Choroid plexus epithelial cell (primary cell): ENCODE data around the gene ROR2.

Experiments
- DNase-seq: peaks from one replicate; pipeline ENCODE4 v3.0.0-alpha.2; 2010; ENCODE audit warnings: low read depth
- H3K4me3 ChIP-seq: 2 replicates; pipeline ENCODE4 v1.5.1; 2011; ENCODE audit warnings: low read depth, mild to moderate bottlenecking, control low read depth, low read length, moderate library complexity
- TF ChIP-seq, protein P1 (sequence below): conservative IDR thresholded peaks from 2 replicates; pipeline ENCODE4 v1.5.1; 2011; ENCODE audit warnings: low read depth, mild to moderate bottlenecking, control low read depth, inconsistent platforms, low read length, moderate library complexity

The ROR2 gene

DNA sequence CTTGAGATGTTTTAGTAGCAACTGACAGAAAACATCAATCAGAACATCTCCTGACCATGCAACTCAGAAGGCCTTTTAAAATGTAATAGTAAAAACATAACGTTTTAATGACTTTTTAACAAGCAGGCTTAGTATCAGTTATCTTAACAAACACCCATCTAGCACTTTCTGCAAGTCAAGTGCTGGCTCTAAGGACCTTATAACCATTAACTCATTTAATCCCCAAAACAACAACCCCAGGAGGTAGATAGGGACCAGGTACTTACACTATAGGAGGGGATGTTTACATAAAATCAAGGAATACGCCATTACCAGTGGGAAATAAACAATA is 41.8 kb downstream of the ROR2 start:
- H3K4me3 ChIP-seq, result no peak overlapping the region
- no peak for DNase-seq
- TF ChIP-seq, protein P1, sequence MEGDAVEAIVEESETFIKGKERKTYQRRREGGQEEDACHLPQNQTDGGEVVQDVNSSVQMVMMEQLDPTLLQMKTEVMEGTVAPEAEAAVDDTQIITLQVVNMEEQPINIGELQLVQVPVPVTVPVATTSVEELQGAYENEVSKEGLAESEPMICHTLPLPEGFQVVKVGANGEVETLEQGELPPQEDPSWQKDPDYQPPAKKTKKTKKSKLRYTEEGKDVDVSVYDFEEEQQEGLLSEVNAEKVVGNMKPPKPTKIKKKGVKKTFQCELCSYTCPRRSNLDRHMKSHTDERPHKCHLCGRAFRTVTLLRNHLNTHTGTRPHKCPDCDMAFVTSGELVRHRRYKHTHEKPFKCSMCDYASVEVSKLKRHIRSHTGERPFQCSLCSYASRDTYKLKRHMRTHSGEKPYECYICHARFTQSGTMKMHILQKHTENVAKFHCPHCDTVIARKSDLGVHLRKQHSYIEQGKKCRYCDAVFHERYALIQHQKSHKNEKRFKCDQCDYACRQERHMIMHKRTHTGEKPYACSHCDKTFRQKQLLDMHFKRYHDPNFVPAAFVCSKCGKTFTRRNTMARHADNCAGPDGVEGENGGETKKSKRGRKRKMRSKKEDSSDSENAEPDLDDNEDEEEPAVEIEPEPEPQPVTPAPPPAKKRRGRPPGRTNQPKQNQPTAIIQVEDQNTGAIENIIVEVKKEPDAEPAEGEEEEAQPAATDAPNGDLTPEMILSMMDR, result no peak

DNA sequence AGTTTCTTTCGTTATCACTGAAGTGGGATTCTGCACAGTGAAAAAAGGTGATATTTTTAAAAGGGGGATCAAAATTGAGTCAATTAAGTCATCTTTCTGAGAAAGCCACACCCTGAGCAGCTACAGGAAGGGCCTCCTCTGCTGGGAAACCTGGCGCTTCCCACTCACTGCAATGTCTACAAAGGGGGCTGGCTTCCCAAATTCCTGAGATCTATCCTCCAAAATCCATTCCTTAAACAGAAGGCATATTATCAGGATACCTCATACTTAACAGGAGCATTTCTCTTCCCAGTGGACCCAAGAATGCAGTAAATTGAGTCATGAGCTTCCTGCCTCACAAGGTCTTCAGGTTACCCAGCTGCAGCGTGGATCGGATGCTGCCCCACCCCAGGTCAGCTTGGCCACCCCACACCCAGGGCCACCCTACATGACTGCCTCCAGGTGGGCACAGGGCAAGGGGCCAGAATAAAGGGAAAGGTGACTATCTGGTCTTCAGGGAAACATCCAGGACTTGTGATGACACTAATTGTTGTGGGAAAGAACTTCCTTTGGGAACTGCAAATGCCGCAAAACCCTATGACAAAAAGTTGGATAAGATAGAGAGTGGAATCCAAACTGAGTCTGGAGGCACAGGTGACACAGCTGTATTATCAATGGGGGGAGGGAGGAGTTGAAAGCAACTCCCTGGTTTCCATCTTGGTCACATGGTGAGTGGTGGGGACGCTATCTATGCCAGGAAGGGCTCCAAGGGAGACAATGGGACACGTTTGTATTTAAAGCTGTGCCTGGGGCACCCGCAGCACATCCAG is 42.3 kb downstream of the ROR2 start:
- no peak overlapping the region for H3K4me3 ChIP-seq
- no peak for DNase-seq
- TF ChIP-seq, protein P1, result no peak

DNA sequence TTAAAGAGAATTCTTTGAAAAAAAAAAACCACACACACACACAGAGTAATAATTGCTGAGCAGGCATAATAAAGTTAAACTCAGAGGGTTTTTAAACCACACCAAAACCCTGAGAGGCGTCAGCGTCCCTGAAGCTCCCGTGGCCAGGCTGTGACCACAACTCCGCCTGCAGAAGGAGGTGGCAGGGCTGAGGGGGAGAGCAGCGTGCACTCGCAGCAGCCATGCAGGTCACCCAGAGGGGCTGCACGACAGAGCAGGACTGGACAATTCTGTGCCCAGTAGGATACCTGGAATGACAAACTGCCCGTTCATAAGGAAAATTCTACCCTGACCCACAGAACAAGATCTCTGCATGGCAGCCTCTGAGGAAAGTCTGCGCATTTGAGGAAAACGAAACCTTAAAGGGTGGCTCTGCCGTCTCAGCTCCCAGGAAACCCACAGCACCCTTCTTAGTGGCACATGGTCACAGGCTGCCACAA is 44.0 kb downstream of the ROR2 start:
- TF ChIP-seq, protein P1, result no peak
- no peak overlapping the region for H3K4me3 ChIP-seq
- DNase-seq, result no peak

DNA sequence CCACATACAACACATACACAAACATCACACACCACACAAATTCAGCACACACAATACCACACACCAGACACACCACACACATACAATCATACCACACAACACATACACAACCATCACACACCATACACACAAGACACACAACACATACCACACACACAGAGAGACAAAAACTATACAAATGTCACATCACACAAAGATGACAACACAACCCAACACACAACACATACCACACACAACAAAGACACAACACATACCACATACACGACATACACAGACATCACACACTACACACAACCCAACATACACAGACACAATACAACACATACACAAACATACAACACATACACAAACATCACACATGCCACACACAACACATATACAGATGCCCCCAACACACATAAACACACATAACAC is 44.8 kb downstream of the ROR2 start:
- DNase-seq, result no peak
- TF ChIP-seq, protein P1, result no peak
- no peak overlapping the region for H3K4me3 ChIP-seq

DNA sequence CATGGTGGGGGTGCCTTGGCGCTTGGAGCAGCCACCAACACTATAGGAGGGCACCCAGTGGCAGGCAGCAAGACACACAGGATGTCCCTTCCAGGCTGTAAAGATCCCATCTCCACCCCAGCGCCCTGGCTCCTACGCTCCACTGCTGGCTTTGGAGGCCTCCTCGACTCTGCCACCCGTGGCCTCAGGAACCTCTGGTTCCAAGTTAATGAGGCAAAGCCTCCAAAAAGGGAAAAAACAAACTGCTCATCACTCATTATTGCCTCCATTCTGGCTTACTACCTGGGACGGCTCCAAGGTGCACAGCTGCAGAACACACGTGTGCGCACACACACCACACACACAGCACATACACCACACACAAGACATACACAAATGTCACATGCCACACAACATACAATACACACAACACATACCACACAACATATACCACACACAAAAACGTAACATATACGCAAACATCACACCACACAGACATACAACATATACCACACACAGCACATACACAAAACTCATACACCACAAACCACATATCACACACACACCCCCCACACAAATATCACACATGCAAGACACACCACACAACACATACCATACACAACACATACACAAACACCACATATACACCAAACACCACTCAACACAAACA is 45.3 kb downstream of the ROR2 start:
- H3K4me3 ChIP-seq, result no peak overlapping the region
- TF ChIP-seq, protein P1, result no peak
- no peak for DNase-seq

DNA sequence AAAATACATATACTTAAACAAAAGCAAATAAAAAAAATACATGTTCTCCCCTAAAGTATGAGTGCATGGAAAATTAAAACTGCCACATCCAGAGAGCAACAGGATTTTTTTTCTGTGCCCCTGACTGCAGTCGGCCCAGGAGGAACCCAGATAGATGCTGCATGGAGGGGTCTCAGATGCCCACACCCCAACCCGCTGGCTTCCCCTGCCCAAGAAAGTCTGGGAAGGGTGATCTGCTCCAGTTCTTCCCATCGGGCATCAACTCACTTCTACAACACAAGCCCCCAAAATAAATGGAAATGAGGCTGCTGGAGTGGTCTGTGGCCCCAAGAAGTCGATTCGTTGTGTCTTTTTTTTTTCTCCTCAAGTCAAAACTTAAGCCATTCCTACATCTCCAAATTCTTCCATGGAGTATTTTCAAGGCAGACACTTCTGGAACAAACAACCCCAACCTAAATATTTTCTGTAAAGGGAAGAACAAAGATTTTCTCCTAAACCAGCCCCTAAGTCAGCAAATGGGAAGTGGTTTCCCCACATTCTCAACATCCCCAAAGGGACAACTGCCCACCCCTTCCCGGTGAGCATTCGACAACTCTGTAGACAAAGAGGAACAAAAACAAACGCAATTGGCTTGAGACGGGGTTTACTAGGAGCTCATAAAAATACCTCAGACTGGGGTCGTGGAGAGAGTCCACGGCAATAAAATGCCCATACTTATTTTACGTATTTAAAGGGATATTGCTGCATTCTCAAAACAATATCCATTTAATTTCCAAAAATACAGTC is 46.7 kb downstream of the ROR2 start:
- H3K4me3 ChIP-seq, result no peak overlapping the region
- no peak for DNase-seq
- TF ChIP-seq, protein P1, result no peak
